ENCODE measurements around the gene UBE2A.

DNA sequence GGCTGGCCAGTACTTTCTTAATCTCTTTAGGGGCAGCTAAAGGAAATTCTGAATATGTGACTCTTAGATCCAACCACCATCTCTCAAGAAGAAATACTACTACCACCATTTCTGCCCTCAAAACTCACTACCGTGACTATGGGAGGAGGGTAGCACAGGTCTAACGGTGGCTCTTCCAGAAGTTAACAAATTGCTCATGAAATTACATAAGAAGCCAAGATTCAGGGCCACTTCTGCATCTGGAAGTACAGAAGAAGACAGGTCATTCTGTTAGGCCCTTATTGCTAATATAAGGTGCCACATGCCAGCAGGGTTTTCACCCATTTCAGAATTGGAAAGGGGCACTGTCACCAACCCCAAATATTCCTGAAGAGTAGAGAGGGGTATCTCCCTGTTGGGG, 51.5 kb downstream of the UBE2A start:
- TF ChIP-seq, protein P1, sequence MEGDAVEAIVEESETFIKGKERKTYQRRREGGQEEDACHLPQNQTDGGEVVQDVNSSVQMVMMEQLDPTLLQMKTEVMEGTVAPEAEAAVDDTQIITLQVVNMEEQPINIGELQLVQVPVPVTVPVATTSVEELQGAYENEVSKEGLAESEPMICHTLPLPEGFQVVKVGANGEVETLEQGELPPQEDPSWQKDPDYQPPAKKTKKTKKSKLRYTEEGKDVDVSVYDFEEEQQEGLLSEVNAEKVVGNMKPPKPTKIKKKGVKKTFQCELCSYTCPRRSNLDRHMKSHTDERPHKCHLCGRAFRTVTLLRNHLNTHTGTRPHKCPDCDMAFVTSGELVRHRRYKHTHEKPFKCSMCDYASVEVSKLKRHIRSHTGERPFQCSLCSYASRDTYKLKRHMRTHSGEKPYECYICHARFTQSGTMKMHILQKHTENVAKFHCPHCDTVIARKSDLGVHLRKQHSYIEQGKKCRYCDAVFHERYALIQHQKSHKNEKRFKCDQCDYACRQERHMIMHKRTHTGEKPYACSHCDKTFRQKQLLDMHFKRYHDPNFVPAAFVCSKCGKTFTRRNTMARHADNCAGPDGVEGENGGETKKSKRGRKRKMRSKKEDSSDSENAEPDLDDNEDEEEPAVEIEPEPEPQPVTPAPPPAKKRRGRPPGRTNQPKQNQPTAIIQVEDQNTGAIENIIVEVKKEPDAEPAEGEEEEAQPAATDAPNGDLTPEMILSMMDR (IDR thresholded peaks at IDR 0.05) = no peak
- no peak for TF ChIP-seq POLR2A (IDR thresholded peaks at IDR 0.05)
